Glutamatergic neuron (in vitro differentiated cells): Measurements from ENCODE around the gene ZNF407. TPM values are rescaled to one million over a fixed set of nuclear protein-coding genes. Genes with fewer than 3 reads are reported as not detected.

Experiments used
- DNase-seq: peaks from one replicate; pipeline ENCODE4 v3.0.0; 2022
- H3K27ac Mint-ChIP-seq: one replicate; pipeline ENCODE4 v1.8.0; 2020; ENCODE audit warnings: mild to moderate bottlenecking, mixed read lengths, inconsistent platforms; ENCODE audit not compliant: unreplicated experiment
- H3K27me3 Mint-ChIP-seq: one replicate; pipeline ENCODE4 v1.8.0; 2020; ENCODE audit warnings: mild to moderate bottlenecking, moderate library complexity, mixed read lengths, inconsistent platforms; ENCODE audit not compliant: unreplicated experiment
- H3K36me3 Mint-ChIP-seq: one replicate; pipeline ENCODE4 v1.8.0; 2020; ENCODE audit warnings: mild to moderate bottlenecking, mixed read lengths, inconsistent platforms; ENCODE audit not compliant: unreplicated experiment
- H3K4me1 Mint-ChIP-seq: one replicate; pipeline ENCODE4 v1.8.0; 2020; ENCODE audit warnings: mild to moderate bottlenecking, low read depth, mixed read lengths, inconsistent platforms; ENCODE audit not compliant: unreplicated experiment
- H3K4me3 Mint-ChIP-seq: one replicate; pipeline ENCODE4 v1.8.0; 2020; ENCODE audit warnings: mild to moderate bottlenecking, mixed read lengths, inconsistent platforms; ENCODE audit not compliant: unreplicated experiment
- H3K9me3 Mint-ChIP-seq: one replicate; pipeline ENCODE4 v1.8.0; 2020; ENCODE audit warnings: mild to moderate bottlenecking, moderate library complexity, mixed read lengths, inconsistent platforms; ENCODE audit not compliant: unreplicated experiment
- CTCF ChIP-seq: fragments of 200-600 bp; sonication (generic); IDR thresholded peaks from one replicate; pipeline ENCODE4 v1.5.0; 2021; ENCODE audit not compliant: partially characterized antibody, unreplicated experiment
- total RNA-seq: library from RNA; stranded (reverse); fragmentation: NEBNext Ultra II Directional; extraction: Animal tissue kit (Norgen Biotek cat#: 25700); gene quantifications from one replicate; pipeline ENCODE4 v1.2.1, GENCODE V29; 2021; ENCODE audit not compliant: unreplicated experiment

ZNF407 gene
- total RNA-seq, 1 donor from 2014 or later, result 15.8 TPM

GRCh38 chr18:74631623-74632350 lies 34.1 kb downstream of the ZNF407 start:
- no peaks in the 10 kb centered on the region for H3K27me3 Mint-ChIP-seq

GRCh38 chr18:74632351-74632679 lies 34.6 kb downstream of the ZNF407 start:
- DNase-seq, result no peak

More at GRCh38 chr18:74631623-74632350, 34.1 kb downstream of the ZNF407 start:
- H3K4me3 Mint-ChIP-seq, result no peak overlapping the region
- peaks cover 6% of the 10 kb centered on the region for H3K36me3 Mint-ChIP-seq
- no peak for TF ChIP-seq CTCF
- H3K4me1 Mint-ChIP-seq, result peaks cover 9% of the 10 kb centered on the region
- no peaks in the 10 kb centered on the region for H3K9me3 Mint-ChIP-seq
- DNase-seq, result no peak
- H3K27ac Mint-ChIP-seq, result no peak overlapping the region

GRCh38 chr18:74632856-74633255 lies 35.2 kb downstream of the ZNF407 start:
- Mint-ChIP-seq H3K27me3 (no peaks in the 10 kb centered on the region), H3K27ac (no peak overlapping the region), H3K4me3 (no peak overlapping the region), H3K36me3 (peaks cover 6% of the 10 kb centered on the region), H3K9me3 (no peaks in the 10 kb centered on the region), H3K4me1 (peaks cover 9% of the 10 kb centered on the region)
- DNase-seq, result no peak
- no peak for TF ChIP-seq CTCF

More at GRCh38 chr18:74632351-74632679, 34.6 kb downstream of the ZNF407 start:
- Mint-ChIP-seq H3K36me3 (peaks cover 6% of the 10 kb centered on the region), H3K4me1 (peaks cover 9% of the 10 kb centered on the region), H3K27me3 (no peaks in the 10 kb centered on the region), H3K4me3 (no peak overlapping the region), H3K27ac (no peak overlapping the region), H3K9me3 (no peaks in the 10 kb centered on the region)
- no peak for TF ChIP-seq CTCF

- H3K27me3 Mint-ChIP-seq, result no peaks in the 10 kb centered on the region
- H3K36me3 Mint-ChIP-seq, result peaks cover 6% of the 10 kb centered on the region
- TF ChIP-seq CTCF, result no peak
- no peak overlapping the region for H3K27ac Mint-ChIP-seq
- H3K4me1 Mint-ChIP-seq, result peaks cover 10% of the 10 kb centered on the region
- no peak for DNase-seq
- H3K9me3 Mint-ChIP-seq, result no peaks in the 10 kb centered on the region
- H3K4me3 Mint-ChIP-seq, result no peak overlapping the region
Observed at GRCh38 chr18:74633652-74634352, 36.1 kb downstream of the ZNF407 start.
